Panc1 (cell line): ENCODE data around the gene IGFN1. TPM values are rescaled to one million over a fixed set of nuclear protein-coding genes. Genes with fewer than 3 reads are reported as not detected.

Source experiments
- ATAC-seq: fragments of 200-7000 bp; cut with Tn5 transposase; 2 replicates; pipeline ENCODE4 v1.9.1; 2020; ENCODE audit warnings: mild to moderate bottlenecking, moderate library complexity
- Bru-seq: library from RNA; stranded (reverse); fragments of 400-500 nt; gene quantifications from one replicate; lab custom pipeline; 2021; lab: Mats Ljungman, UMichigan
- BruChase-seq, 2 experiments: library from RNA; stranded (reverse); fragments of 400-500 nt; gene quantifications; one replicate each; lab custom pipeline; 2021; lab: Mats Ljungman, UMichigan
- BruUV-seq: library from RNA; stranded (reverse); fragments of 400-500 nt; replicated peaks from 2 replicates; lab custom pipeline; 2021; lab: Mats Ljungman, UMichigan
- CTCF ChIA-PET: fragments of 300-600 bp; sonication (Branson Sonifier 250); formaldehyde crosslinking; loops from one replicate; lab custom pipeline; 2022; ENCODE audit warnings: antibody characterized with exemption; lab: Charles Lee
- POLR2A ChIA-PET: fragments of 300-600 bp; sonication (Branson Sonifier 250); formaldehyde crosslinking; loops from one replicate; lab custom pipeline; 2022; ENCODE audit warnings: antibody characterized with exemption; lab: Charles Lee
- DNase-seq: peaks from one replicate; pipeline ENCODE4 v3.0.0-alpha.2; 2010; ENCODE audit warnings: low read depth, low spot score
- H3K27ac ChIP-seq: 2 replicates; pipeline ENCODE4 v1.5.1; 2011; ENCODE audit warnings: mild to moderate bottlenecking, low read length, inconsistent platforms
- H3K27me3 ChIP-seq: fragments of 200-500 bp; sonication (Bioruptor generic); 2 replicates; pipeline ENCODE4 v1.6.0; 2014; ENCODE audit warnings: low read length, inconsistent platforms; ENCODE audit not compliant: control insufficient read depth, insufficient read depth
- H3K36me3 ChIP-seq: fragments of 200-500 bp; sonication (Bioruptor generic); 2 replicates; pipeline ENCODE4 v1.5.1; 2014; ENCODE audit warnings: inconsistent platforms, mild to moderate bottlenecking, low read length, moderate library complexity; ENCODE audit not compliant: control insufficient read depth, insufficient read depth
- H3K4me1 ChIP-seq: 2 replicates; pipeline ENCODE4 v1.5.1; 2011; ENCODE audit warnings: inconsistent platforms, mild to moderate bottlenecking, low read length, moderate library complexity; ENCODE audit not compliant: control insufficient read depth, insufficient read depth
- H3K4me3 ChIP-seq, 2 experiments: 2 replicates each; pipeline ENCODE4 v1.5.1; 2011 to 2012; ENCODE audit warnings: low read depth in 2 of 2, low read length in 2 of 2, mild to moderate bottlenecking in 2 of 2, inconsistent platforms in 1 of 2, moderate library complexity in 1 of 2
- H3K9me3 ChIP-seq: fragments of 200-500 bp; sonication (Bioruptor generic); 2 replicates; pipeline ENCODE4 v1.5.1; 2014; ENCODE audit warnings: low read depth, mild to moderate bottlenecking, inconsistent platforms, low read length, moderate library complexity; ENCODE audit not compliant: control insufficient read depth, insufficient read depth
- CTCF ChIP-seq: fragments of 450-650 bp; IDR thresholded peaks from 2 replicates; pipeline ENCODE4 v1.5.1; 2017; ENCODE audit warnings: mild to moderate bottlenecking
- POLR2AphosphoS5 ChIP-seq: IDR thresholded peaks from 2 replicates; pipeline ENCODE4 v1.6.1; 2012; ENCODE audit warnings: mild to moderate bottlenecking, low read depth, low read length, moderate library complexity
- SIN3A ChIP-seq: IDR thresholded peaks from 2 replicates; pipeline ENCODE4 v1.6.1; 2012; ENCODE audit warnings: low read depth, mild to moderate bottlenecking, low read length, moderate library complexity, borderline replicate concordance; ENCODE audit not compliant: insufficient read depth
- TCF7L2 ChIP-seq: IDR thresholded peaks from 2 replicates; pipeline ENCODE4 v1.6.1; 2011; ENCODE audit warnings: mild to moderate bottlenecking, low read depth, low read length, inconsistent platforms
- in situ Hi-C: cut with HindIII; loops from 2 replicates; pipeline ENCODE4 v1.10.0; 2016; ENCODE audit warnings: low sequenced_read_pairs, low pct_unique_long_range_greater_than_20kb
- intact Hi-C: fragments of 100-400 bp; cut with micrococcal nuclease; formaldehyde crosslinking; loops from one replicate; pipeline ENCODE4 v1.10.0; 2022; ENCODE audit not compliant: unreplicated experiment
- long read RNA-seq: library from polyadenylated mRNA; unstranded; transcript quantifications from one replicate; pipeline ENCODE4 v2.0.0, GENCODE V29; 2021; ENCODE audit not compliant: unreplicated experiment
- polyA plus RNA-seq: library from polyadenylated mRNA; unstranded; fragments of >200 nt; gene quantifications from one replicate; pipeline ENCODE4 v1.2.1, GENCODE V29; 2012; ENCODE audit warnings: missing spikeins; ENCODE audit not compliant: insufficient read length
- total RNA-seq: library from RNA; stranded (reverse); gene quantifications from one replicate; pipeline ENCODE4 v1.2.1, GENCODE V29; 2021; ENCODE audit not compliant: unreplicated experiment
- TF ChIP-seq, protein P1 (sequence below), 2 experiments: IDR thresholded peaks; 2 replicates each; pipeline ENCODE4 v1.6.1; 2011 to 2012; ENCODE audit warnings: low read depth in 2 of 2, control low read depth in 1 of 2, low read length in 1 of 2, mild to moderate bottlenecking in 1 of 2, moderate library complexity in 1 of 2; ENCODE audit not compliant: insufficient read depth in 1 of 2

IGFN1 gene
- total RNA-seq: not detected
- polyA plus RNA-seq: not detected
- Bru-seq, nascent RNA: percentile 5 among the genes with signal in this experiment
- percentile 11 among the genes with signal in this experiment for BruChase-seq, experiment 1, labeled RNA remaining after a 2-hour chase
- percentile 14 among the genes with signal in this experiment for BruChase-seq, experiment 2, labeled RNA remaining after a 6-hour chase
- long read RNA-seq: 0 reads

- in situ Hi-C loops: no loop called here
- no peak within 1 kb of the TSS for H3K27ac ChIP-seq
- no peak within 1 kb of the TSS for H3K4me3 ChIP-seq
- intact Hi-C loops: no loop called here
- no peak for ATAC-seq
- no peaks in the 10 kb centered on the region for H3K9me3 ChIP-seq
- no peaks in the 10 kb centered on the region for H3K36me3 ChIP-seq
- ChIA-PET CTCF (interaction anchor here (0.6 kb wide), 1 partner anchor 19 kb away, joined by 3 read pairs; no protein-coding TSS in a partner anchor), POLR2A (no interaction called here)
- no peaks in the 10 kb centered on the region; the same call in 1 of the 2 replicates for H3K27me3 ChIP-seq
- H3K4me1 ChIP-seq: no peaks in the 10 kb centered on the region
- no TSS peak for BruUV-seq
- TF ChIP-seq, protein P1, sequence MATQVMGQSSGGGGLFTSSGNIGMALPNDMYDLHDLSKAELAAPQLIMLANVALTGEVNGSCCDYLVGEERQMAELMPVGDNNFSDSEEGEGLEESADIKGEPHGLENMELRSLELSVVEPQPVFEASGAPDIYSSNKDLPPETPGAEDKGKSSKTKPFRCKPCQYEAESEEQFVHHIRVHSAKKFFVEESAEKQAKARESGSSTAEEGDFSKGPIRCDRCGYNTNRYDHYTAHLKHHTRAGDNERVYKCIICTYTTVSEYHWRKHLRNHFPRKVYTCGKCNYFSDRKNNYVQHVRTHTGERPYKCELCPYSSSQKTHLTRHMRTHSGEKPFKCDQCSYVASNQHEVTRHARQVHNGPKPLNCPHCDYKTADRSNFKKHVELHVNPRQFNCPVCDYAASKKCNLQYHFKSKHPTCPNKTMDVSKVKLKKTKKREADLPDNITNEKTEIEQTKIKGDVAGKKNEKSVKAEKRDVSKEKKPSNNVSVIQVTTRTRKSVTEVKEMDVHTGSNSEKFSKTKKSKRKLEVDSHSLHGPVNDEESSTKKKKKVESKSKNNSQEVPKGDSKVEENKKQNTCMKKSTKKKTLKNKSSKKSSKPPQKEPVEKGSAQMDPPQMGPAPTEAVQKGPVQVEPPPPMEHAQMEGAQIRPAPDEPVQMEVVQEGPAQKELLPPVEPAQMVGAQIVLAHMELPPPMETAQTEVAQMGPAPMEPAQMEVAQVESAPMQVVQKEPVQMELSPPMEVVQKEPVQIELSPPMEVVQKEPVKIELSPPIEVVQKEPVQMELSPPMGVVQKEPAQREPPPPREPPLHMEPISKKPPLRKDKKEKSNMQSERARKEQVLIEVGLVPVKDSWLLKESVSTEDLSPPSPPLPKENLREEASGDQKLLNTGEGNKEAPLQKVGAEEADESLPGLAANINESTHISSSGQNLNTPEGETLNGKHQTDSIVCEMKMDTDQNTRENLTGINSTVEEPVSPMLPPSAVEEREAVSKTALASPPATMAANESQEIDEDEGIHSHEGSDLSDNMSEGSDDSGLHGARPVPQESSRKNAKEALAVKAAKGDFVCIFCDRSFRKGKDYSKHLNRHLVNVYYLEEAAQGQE (IDR thresholded peaks at IDR 0.05; ENCODE audit: insufficient read depth in 1 of 2, low read depth in 2 of 2, low read length in 1 of 2): no peak
- TF ChIP-seq TCF7L2 (no peak), CTCF (no peak), POLR2AphosphoS5 (no peak), SIN3A (no peak)
- DNase-seq: no peak
Measured at GRCh38 chr1:201190624-201191051, at the start of gene IGFN1. Gene IGFN1, plus strand, starts transcription at chr1:201190824. Its CDS starts 2,470 bp downstream, at chr1:201193294.

GRCh38 chr1:201140941-201141260 is 49.7 kb upstream of the IGFN1 start:
- H3K27ac ChIP-seq: no peak overlapping the region
- POLR2A ChIA-PET: no interaction called here
- no peaks in the 10 kb centered on the region for H3K27me3 ChIP-seq
- no peaks in the 10 kb centered on the region for H3K4me1 ChIP-seq
- ATAC-seq: no peak
- TF ChIP-seq TCF7L2: no peak
- TF ChIP-seq, protein P1 (IDR thresholded peaks at IDR 0.05; ENCODE audit: insufficient read depth in 1 of 2, low read depth in 2 of 2, low read length in 1 of 2): no peak
- no peak for TF ChIP-seq CTCF
- CTCF ChIA-PET: no interaction called here
- 0 out of 2 replicates have a peak, but pooled peaks cover 3% of the 10 kb centered on the region for H3K36me3 ChIP-seq
- BruUV-seq: no TSS peak
- in situ Hi-C loops: no loop called here
- DNase-seq: no peak
- intact Hi-C loops: no loop called here
- no peaks in the 10 kb centered on the region for H3K9me3 ChIP-seq
- H3K4me3 ChIP-seq: no peak overlapping the region
